ENCODE data around the gene CLCN6.

DNA sequence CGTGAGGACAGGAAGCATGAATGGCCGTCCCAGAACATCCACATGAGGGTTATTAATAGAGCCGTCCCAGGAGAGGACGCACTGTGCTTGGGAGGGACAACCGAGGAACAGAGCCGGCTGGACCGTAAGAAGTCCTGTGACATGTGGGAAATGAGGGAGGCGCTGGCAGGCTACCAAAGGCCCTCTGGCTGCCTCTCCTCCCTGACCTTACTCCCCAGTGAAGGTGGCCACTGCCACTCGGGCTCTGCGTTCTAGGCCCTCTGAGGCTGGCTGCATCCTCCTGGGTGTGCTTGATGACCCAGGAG lies 68.2 kb downstream of the CLCN6 start:
- TF ChIP-seq, protein P1, sequence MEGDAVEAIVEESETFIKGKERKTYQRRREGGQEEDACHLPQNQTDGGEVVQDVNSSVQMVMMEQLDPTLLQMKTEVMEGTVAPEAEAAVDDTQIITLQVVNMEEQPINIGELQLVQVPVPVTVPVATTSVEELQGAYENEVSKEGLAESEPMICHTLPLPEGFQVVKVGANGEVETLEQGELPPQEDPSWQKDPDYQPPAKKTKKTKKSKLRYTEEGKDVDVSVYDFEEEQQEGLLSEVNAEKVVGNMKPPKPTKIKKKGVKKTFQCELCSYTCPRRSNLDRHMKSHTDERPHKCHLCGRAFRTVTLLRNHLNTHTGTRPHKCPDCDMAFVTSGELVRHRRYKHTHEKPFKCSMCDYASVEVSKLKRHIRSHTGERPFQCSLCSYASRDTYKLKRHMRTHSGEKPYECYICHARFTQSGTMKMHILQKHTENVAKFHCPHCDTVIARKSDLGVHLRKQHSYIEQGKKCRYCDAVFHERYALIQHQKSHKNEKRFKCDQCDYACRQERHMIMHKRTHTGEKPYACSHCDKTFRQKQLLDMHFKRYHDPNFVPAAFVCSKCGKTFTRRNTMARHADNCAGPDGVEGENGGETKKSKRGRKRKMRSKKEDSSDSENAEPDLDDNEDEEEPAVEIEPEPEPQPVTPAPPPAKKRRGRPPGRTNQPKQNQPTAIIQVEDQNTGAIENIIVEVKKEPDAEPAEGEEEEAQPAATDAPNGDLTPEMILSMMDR (IDR thresholded peaks at IDR 0.05; ENCODE audit: low read depth, low read length): no peak
- no peak for TF ChIP-seq EZH2phosphoT487 (IDR thresholded peaks at IDR 0.05; ENCODE audit: low read depth)
